Gastroesophageal sphincter (tissue), 3 donors: ENCODE results near the gene RAX.

Experiments used
- CTCF ChIP-seq, 4 experiments: fragments of 200-600 bp in 2 of 4; fragments of 450-650 bp in 2 of 4; sonication (generic) in 1 of 4; IDR thresholded peaks; one replicate each; pipeline ENCODE4 v1.5.1; 2017 to 2019; ENCODE audit warnings: antibody characterized with exemption in 4 of 4, mild to moderate bottlenecking in 2 of 4, moderate library complexity in 2 of 4
- EP300 ChIP-seq: sonication (generic); formaldehyde crosslinking; IDR thresholded peaks from one replicate; pipeline ENCODE4 v1.6.1; 2017; ENCODE audit warnings: antibody characterized with exemption, mild to moderate bottlenecking
- POLR2A ChIP-seq, 2 donors: fragments of 450-650 bp; IDR thresholded peaks; one replicate each; pipeline ENCODE4 v1.6.1; 2017; ENCODE audit warnings: antibody characterized with exemption in 2 of 2, mild to moderate bottlenecking in 2 of 2, moderate library complexity in 1 of 2

- TF ChIP-seq CTCF (IDR thresholded peaks at IDR 0.05) (no peak), POLR2A (IDR thresholded peaks at IDR 0.05) (no peak), EP300 (no peak)
Measured at GRCh38 chr18:59229191-59229590, 44.1 kb downstream of the RAX start.
